ENCODE measurements around the gene FANK1.

GRCh38 chr10:126058104-126058503 lies 161.7 kb downstream of the FANK1 start:
- TF ChIP-seq CTCF (IDR thresholded peaks at IDR 0.05), result no peak
- no peak for TF ChIP-seq EZH2 (IDR thresholded peaks at IDR 0.05)

Measured in neural progenitor cell (in vitro differentiated cells).